GM20000 (cell line): ENCODE measurements around the gene FOXRED1.

Experiments used
- DNase-seq: peaks from one replicate; pipeline ENCODE4 v3.0.0; 2012; ENCODE audit warnings: low spot score
- CTCF ChIP-seq: IDR thresholded peaks from 2 replicates; pipeline ENCODE4 v1.5.1; 2012; ENCODE audit warnings: mild to moderate bottlenecking, control low read depth; ENCODE audit errors: extremely low read depth, missing control alignments

The FOXRED1 gene

GRCh38 chr11:126277322-126277721, 8.4 kb downstream of the FOXRED1 start:
- DNase-seq: no peak
- no peak for TF ChIP-seq CTCF

GRCh38 chr11:126277780-126278179, 8.8 kb downstream of the FOXRED1 start:
- no peak for DNase-seq
- TF ChIP-seq CTCF: no peak

- no peak for TF ChIP-seq CTCF
Observed at GRCh38 chr11:126279191-126279590, 10.2 kb downstream of the FOXRED1 start.

GRCh38 chr11:126280595-126280994, 11.6 kb downstream of the FOXRED1 start:
- TF ChIP-seq CTCF: no peak
- DNase-seq: no peak

More at GRCh38 chr11:126279191-126279590, 10.2 kb downstream of the FOXRED1 start:
- no peak for DNase-seq

GRCh38 chr11:126281245-126281644, 12.3 kb downstream of the FOXRED1 start:
- TF ChIP-seq CTCF: no peak
- no peak for DNase-seq

GRCh38 chr11:126281666-126282175, 12.8 kb downstream of the FOXRED1 start:
- DNase-seq: no peak
- no peak for TF ChIP-seq CTCF

GRCh38 chr11:126282361-126282735, 13.4 kb downstream of the FOXRED1 start:
- DNase-seq: peak; percentile 58
- no peak for TF ChIP-seq CTCF
